ENCODE data around the gene PEX26.
"Not testable (repeated sequence)": the region's sequence is repeated elsewhere in the genome, so short reads cannot be mapped to it uniquely, and the experiment has no call there.

Gene PEX26

DNA sequence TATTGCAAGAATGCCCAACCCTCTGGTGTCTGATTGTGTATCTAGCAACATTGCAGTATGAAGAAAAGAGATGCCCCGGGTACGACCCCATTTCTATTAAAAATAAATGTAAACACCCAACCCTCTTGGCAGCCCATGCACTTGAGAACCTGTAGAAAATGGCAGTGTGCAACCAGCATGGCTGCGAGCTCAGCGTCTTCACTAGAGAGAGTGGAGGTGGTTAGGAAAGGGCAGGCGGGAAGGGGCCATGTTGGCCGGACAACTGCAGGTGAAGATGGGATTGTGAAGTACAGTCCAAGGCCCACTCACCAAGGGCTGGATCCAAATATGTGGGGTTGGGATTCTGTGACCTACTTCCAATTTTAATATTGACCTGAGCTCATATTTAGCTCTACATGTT is 15.9 kb downstream of the PEX26 start:
- in situ Hi-C loops (cut with MboI; ENCODE audit: low sequenced_read_pairs), result no loop called here

DNA sequence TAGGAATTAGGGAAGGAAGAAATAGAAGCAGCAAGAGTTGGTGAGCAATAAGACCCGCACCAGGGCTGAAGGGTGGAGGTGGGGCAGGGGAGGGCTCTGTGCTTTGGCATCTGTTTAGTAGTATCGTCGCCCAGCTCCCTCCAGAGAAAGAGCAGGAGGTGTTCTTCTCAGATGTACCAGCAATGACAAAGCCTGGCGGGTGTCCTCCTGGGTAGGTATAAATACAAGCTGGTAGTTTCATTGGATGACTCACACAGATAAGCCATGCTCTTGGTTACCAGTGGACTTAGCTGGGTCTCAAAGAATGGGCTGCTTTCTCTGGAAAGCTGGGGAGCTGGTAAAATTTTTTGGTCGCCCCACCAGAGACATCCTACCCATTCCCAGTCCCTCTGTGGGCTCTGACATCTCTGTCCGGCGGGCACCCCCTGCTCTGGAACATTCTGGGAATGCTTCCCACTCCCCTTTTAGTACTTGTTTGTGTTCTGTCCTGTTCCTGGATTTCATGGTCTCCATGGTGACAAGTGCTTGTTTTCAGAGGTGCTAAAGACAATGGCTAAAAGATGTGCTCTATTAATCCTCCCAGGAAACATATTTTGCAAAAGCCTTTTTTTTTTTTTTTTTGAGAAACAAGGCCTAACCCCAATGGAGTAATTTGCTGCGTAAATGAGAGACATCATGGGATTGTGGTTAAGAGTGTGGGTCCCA is 17.5 kb downstream of the PEX26 start:
- in situ Hi-C loops (cut with MboI; ENCODE audit: low sequenced_read_pairs), result no loop called here

DNA sequence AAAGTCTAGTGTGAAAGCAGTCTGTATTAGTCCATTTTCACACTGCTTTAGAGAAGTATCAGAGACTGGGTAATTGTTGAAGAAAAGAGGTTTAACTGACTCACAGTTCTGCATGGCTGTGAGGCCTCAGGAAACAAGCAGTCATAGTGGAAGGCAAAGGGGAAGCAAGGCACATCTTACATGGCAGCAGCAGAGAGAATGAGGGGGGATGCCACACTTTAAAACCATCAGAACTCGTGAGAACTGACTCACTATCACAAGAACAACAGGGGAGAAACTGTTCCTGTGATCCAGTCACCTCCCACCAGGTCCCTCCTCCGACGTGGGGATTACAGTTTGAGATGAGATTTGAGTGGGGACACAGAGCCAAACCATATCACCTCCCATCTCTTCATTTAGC is 19.0 kb downstream of the PEX26 start:
- in situ Hi-C loops (cut with MboI; ENCODE audit: low sequenced_read_pairs), result no loop called here

DNA sequence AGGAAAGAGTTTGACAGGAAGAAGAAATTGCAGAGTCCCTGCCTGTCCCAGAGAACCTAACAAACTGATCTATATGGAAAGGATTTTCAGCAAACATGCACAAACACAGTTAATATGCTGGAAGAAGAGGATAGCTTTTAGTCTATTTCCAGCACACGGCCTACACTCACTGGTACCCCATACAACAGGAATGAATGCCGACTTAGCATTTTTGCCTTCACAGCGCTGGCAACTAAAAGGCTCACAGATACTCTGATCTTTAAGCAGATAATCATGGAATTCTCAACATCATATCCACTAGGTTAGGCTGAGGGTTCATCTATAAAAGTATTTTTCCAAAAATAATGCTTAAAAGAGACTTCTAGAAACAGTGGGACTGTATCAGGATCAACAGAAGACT is 23.0 kb downstream of the PEX26 start:
- in situ Hi-C loops (cut with MboI; ENCODE audit: low sequenced_read_pairs), result no loop called here

DNA sequence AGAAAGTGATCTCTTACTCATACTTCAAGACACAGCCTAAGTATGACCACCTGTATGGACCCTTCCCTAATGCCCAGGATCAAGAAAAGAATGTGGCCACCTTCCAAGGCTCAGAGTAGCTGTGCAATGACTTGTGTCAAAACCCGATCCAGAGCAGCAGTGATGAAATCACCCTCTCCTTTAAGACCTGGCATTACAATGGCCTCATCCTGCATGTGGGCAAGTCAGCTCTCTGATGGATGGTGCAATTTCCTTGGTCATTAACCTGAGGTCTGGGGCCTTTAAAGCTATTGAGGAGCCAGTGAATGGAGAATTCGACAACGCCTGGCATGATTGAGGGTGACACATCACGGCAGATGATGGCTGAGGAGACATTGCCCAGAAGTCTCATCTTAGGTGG is 23.7 kb downstream of the PEX26 start:
- in situ Hi-C loops (cut with MboI; ENCODE audit: low sequenced_read_pairs), result no loop called here

DNA sequence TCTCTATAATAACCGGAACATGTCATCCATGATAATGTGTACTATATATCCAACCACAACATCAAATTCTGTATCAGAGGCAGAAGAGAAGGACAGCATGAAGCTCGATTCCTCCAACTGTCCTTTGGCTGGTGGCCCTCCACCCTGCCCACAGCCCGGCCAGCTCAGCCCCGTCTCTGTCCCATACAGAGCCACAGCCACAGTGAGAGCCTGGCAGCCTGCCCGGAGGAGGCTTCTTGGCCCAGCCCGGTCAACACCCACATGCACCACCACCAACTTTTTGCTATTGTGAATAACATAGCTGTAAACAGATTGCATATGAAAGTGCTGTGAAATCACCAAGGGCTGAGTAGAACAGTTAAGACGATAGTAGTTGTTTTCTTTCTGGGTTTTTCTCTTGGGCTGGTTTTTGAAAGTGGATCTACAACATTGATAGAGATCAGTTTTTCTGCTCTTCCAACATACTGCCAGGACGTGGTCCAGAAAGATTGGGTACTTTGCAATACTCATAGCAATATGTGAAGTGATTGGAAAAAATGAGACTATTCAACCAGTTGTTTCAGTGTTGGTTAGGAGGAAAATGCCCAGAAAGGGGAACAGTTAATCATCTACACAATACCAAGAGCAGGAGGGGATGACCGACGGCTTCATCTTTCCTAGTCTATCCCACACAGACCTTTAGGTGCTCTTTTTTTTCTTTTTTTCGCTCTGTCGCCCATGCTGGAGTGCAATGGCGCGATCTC is 25.9 kb downstream of the PEX26 start:
- in situ Hi-C loops (cut with MboI; ENCODE audit: low sequenced_read_pairs), result no loop called here

DNA sequence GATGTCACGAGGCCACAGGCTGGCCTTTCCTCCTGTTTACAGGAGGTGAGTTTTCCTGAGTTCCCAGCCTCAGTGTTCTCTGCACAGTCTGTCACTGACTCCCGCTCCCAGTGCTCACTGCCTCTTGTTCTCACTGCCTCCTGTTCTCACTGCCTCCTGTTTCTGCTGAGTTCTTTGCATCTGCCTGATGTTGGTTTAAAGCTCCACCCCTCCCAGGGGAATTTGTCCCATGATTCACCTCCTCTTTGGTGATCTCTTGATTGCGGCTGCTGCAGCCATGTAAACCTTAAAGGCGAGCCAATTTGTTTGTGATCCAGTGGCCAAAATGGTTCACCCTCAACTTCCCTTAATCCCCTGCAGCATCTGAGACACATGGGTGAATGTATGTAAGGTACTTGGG is 26.8 kb downstream of the PEX26 start:
- in situ Hi-C loops (cut with MboI; ENCODE audit: low sequenced_read_pairs), result no loop called here

DNA sequence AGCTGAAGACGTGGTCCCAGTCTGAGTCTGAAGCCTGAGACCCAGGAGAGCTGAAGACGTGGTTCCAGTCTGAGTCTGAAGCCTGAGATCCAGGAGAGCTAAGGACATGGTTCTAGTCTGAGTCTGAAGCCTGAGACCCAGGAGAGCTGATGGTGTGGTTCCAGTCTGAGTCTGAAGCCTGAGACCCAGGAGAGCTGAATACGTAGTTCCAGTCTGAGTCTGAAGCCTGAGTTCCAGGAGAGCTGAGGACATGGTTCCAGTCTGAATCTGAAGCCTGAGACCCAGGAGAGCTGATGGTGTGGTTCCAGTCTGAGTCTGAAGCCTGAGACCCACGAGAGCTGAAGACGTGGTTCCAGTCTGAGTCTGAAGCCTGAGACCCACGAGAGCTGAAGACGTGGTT is 28.2 kb downstream of the PEX26 start:
- in situ Hi-C loops (cut with MboI; ENCODE audit: low sequenced_read_pairs), result not testable (repeated sequence)

DNA sequence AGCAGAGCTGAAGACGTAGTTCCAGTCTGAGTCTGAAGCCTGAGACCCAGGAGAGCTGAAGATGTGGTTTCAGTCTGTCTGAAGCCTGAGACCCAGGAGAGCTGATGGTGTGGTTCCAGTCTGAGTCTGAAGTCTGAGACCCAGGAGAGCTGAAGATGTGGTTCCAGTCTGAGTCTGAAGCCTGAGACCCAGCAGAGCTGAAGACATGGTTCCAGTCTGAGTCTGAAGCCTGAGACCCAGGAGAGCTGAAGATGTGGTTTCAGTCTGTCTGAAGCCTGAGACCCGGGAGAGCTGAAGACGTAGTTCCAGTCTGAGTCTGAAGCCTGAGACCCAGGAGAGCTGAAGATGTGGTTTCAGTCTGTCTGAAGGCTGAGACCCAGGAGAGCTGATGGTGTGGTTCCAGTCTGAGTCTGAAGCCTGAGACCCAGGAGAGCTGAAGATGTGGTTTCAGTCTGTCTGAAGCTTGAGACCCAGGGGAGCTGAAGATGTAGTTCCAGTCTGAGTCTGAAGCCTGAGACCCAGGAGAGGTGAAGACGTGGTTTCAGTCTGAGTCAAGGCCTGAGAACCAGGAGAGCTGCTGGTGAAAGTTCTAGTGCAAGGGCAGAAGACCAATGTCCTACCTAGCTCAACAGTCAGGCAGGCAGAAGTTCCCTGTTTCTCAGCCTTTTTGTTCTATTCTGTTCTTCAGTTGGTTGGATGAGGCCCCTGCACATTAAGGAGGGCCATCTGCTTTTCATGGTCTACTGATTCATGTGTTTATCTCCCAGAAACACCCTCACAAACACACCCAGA is 29.0 kb downstream of the PEX26 start:
- in situ Hi-C loops (cut with MboI; ENCODE audit: low sequenced_read_pairs), result not testable (repeated sequence)

DNA sequence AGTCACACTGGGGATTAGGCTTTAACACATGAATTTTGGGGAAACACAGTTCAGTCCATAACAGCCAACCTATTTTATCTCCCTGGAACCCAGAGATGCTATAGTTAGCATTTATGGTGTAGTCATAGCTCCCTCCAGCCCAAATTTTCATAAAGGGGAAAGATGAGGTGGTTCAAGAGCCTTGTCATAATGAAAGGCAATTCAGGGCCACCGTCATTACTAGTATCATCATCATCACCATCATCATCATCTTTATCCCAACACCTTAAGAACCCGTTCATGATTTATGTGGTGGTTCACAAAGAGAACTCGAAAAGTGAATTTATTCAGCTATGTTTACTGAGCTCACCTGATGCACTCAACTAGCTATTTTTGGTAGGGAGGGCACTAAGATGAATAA is 30.4 kb downstream of the PEX26 start:
- in situ Hi-C loops (cut with MboI; ENCODE audit: low sequenced_read_pairs), result no loop called here

DNA sequence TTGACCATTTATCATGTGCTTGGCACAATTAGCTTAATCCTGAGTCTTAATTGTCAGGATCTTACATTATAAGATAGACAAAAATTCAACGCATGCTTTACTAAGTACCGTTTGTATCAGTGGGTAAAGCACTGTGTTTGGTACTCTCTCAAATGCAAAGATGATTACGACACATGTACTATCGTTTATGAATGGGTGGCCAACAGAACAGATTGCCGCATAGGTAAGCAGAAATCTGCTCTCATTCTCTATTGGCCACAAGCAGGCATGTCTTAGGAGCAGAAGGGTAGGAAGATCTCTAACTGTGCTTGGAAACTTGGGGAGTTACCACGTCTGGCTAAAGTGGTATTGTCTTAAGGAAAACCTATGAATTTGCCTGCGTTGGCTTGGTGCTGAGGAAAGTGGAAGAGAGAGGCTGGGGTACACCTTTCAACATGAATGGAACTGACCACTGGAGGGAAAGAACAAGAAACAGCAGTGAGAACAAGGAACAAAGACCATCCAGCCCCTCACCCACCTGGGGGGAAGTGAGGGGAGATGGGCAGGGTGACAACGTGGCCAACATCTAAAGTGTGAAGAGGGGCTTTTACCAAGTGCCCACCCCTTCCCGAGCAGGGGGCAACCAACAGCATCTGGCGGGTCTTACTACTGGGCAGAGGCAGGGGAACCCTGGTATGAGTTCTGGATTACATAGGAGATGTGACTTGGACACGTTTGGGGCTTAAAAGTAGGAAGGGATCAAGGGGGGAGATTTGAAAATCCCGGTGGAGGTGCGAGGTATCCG is 31.8 kb downstream of the PEX26 start:
- in situ Hi-C loops (cut with MboI; ENCODE audit: low sequenced_read_pairs), result no loop called here

DNA sequence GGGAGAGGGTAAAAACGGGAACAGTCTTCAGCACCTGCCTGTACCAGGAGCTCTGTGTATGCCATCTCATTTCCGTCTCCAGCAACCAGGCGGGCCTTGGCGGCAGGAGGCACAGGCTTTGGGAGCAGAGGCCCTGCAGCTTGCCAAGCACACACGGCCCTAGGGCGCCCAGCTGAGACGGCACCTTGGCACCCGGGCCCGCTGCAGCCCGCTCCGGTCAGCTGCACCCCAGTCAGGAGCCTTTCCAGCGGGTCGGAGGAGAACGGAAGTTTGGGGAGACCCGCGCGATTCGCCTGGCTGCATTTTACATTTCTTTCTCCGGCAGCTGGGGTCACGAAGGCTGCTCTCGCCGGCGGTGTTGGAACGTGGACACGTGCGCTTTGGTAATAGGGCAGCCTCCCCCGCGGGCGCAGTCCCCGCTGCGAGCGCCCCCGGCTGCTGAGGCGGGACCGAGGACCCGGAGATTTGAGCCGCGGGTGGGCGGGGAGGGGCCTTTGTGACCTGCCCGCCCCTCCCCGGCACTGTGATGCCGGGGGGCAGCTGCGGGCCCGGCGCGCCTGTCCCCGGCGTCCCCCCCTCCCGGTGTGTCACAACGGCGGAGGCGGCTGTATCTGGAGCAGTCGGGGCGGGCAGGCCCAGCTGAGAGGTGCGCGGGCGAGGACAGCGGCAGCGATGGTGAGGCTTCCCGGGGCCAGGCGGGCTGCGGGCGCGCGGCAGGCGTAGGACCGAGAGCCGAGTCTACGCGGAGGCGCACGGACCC is 32.6 kb downstream of the PEX26 start, which contains the start of gene TUBA8:
TSS of gene TUBA8 (plus strand) at position 616 of the 760 bp plus-strand sequence. CDS start at position 673, 57 bp downstream.
- in situ Hi-C loops (cut with MboI; ENCODE audit: low sequenced_read_pairs), result no loop called here

DNA sequence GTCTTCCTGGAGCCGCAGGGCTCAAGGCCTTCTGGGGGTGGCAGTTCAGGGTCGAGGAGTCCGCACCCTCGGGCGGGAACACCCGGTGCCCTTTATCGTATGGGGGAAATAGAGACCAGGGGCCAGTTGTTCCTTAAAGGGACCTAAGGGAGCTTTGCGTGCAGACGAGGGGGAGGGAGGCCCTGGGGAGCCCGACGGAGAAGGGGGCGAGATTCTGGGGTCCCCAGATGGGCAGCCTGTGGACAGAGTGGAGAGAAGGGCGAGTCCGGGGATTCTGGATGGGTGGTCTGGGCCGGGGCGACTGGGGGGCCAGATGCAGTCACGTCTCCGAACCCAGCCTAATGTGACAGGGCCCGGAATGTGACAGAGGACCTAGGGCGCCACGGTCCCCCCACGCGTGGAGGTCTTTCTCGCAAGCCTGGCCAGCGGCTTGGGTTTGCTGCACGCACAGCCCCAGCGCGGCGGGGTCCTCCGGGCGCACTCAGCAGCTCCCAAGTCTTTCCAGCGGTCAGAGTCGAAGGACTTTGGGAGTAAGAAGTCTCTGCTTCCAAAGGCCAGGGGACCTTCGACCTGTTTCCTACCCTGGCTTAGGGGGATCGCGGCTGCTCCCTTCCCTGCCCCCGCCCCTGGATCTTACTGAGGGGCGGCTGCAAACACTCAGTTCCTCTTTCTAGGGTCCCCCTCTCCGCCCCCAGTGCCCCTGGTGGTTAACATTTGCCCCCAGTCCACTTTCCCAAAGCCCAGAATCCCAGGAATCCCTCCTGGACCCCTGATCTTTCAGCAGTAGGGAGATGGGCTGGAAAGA is 33.4 kb downstream of the PEX26 start:
- in situ Hi-C loops (cut with MboI; ENCODE audit: low sequenced_read_pairs), result no loop called here

DNA sequence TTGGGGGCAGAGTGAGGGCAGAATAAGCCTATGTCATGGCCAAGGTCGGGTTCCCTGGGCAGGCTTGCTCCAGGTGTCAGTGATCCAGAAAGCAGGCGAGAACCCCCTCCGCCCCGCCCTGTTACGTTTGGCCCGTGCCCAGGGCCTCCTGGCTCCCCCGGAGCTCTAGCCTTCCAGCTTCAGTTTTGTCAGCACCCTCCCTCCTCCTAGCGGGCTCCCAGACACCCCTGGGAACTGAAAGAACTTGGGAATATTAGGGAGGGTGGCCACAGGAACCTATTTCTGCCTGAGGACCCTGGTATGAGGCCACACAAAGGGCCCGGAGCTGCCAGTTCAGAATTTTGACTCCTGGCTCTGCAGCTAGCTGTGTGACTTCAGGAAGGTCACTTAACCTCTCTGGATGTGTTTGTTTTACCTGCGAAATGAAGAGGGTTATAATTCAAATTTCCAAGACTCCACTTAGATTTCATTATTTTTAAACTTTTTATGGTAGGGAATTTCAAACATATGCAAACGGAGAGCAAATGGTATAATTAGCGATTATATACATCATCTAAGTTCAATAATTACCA is 34.1 kb downstream of the PEX26 start:
- in situ Hi-C loops (cut with MboI; ENCODE audit: low sequenced_read_pairs), result no loop called here

DNA sequence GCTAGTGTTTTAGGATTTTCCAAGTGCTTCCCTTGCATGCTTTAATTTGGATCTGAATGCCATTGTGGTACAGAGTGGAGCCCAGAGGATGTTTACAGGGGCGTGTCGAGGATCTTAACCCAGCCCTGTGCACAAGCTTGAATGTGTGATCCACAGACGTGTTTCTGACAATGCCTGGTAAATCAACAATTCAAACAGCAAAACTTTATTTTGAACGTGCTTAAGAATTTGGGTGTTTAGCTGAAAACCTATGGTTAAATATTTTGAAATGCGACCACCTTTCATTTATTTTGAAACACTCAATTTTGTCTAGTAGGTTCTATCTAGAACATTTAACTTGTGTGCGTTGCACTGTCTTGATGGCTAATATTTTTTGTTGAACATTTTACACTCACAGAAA is 34.6 kb downstream of the PEX26 start:
- in situ Hi-C loops (cut with MboI; ENCODE audit: low sequenced_read_pairs), result no loop called here

DNA sequence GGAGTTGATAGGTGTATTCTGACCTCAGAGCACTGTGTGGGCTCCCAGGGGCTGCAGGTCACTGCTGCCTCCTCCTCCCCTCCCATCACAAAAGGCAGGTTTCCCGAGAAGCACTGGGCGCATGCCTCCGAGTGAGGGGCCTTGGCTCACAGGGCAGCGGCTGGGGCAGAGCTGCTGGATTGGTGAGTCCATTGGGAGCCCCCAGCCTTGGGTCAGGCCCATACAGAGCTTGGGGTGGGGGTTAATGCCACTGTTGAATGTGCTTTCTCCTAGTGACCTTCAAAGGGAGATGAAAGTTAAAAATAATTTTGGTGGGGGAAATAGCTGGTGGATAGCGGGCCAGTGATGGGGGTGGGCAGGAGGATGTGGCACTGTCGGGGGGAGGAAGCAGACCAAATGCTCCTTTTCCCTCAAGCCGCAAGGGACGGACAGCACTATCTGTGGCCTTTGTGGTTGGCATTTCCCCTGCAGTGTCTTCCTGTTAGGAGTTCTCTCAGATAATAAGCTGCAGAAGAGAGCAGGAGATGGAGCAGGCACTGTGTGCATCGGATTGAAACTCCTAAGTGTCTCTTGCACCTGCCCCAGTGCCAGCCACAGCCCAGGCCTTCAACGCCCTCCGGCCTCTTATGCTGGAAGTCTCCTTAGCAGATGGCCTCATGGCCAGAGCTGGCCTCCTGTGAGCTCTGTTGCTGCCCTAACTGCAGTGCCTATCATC is 36.0 kb downstream of the PEX26 start:
- in situ Hi-C loops (cut with MboI; ENCODE audit: low sequenced_read_pairs), result no loop called here

DNA sequence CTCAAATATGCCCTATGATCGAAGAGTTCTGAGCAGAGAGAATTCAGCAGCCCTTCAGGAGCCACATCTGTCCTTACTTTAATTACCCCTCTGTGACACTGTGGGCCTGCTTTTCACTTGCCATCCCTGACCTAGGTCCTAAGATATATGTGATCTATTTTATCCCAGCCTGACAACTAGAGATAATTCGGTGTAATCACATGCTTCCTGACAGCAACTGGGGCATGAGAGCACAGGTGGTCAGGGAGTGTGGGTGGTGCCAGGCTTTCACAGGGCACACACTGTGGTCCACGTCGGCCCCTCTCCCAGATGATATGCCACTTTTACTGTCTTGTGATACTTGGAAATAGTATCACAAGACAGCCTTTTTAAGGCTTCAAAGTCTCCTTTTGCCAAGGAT is 36.7 kb downstream of the PEX26 start:
- in situ Hi-C loops (cut with MboI; ENCODE audit: low sequenced_read_pairs), result no loop called here

DNA sequence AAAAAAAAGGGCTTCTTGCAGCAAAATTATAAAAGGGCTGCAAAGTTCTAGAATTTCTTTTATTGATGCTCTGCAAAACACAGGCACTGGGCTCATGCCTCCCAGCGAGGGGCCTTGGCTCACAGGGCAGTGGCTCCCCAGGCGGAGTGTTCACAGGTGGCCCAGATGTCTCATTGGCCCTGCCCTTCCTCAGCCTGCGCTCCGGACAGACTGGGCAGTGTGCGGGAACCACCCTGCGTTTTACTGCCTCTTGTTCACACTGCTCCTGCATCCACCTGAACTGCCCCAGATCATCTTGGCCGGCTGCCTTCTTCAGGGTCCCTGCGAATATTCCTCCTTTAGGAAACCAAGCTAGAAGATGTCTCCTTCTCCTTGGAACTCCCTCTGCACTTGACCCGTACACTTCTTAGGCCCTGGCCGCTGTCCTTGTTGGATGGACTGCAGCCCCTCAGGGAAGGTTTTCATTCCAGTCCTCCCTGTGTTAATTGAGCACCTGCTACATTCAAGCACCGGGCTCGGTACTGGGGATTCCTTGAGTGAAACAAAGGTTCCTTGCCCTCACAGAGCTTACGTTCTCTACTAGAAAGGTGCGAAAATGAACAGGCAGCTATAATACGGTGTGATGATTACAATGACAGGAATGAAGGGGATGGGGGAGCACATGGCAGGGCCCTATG is 37.3 kb downstream of the PEX26 start:
- in situ Hi-C loops (cut with MboI; ENCODE audit: low sequenced_read_pairs), result no loop called here
